HCT116 (cell line): ENCODE data around the gene DMD. TPM values are rescaled to one million over a fixed set of nuclear protein-coding genes. Genes with fewer than 3 reads are reported as not detected.

ENCODE experiments used
- ATAC-seq: fragments of 200-7000 bp; cut with Tn5 transposase; 2 replicates; pipeline ENCODE4 v1.9.1; 2020; ENCODE audit warnings: mild to moderate bottlenecking, moderate library complexity
- BruUV-seq: library from RNA; stranded (reverse); fragments of 400-500 nt; replicated peaks from 2 replicates; lab custom pipeline; 2021; lab: Mats Ljungman, UMichigan
- CTCF ChIA-PET: fragments of 300-600 bp; sonication (Branson Sonifier 250); formaldehyde crosslinking; loops from one replicate; lab custom pipeline; 2021; ENCODE audit warnings: antibody characterized with exemption; lab: Charles Lee
- POLR2A ChIA-PET: fragments of 300-600, 350-600 bp; sonication (Branson Sonifier 250); formaldehyde crosslinking; loops from one replicate; lab custom pipeline; 2021; ENCODE audit warnings: antibody characterized with exemption; lab: Charles Lee
- RAD21 ChIA-PET, 2 experiments: fragments of 300-600 bp; sonication (Branson Sonifier 250); formaldehyde crosslinking; loops; one replicate each; lab custom pipeline; 2023; ENCODE audit warnings: low total read pairs in 2 of 2; ENCODE audit not compliant: uncharacterized antibody in 2 of 2, unreplicated experiment in 2 of 2, low non-redundant PET in 1 of 2; lab: Charles Lee
- DNase-seq: peaks from one replicate; pipeline ENCODE4 v3.0.0-alpha.2; 2010; ENCODE audit warnings: low read depth, low spot score
- H2AFZ ChIP-seq: fragments of 200-600 bp; shearing (Covaris generic), sonication (generic); 2 replicates; pipeline ENCODE4 v1.6.1; 2017; ENCODE audit warnings: low read depth, mixed run types, mixed read lengths, antibody characterized with exemption, low read length; ENCODE audit not compliant: poor library complexity, severe bottlenecking
- H3K27ac ChIP-seq: 2 replicates; pipeline ENCODE4 v1.5.1; 2012; ENCODE audit warnings: low read depth, low read length
- H3K27me3 ChIP-seq: fragments of 200-600 bp; sonication (generic); 2 replicates; pipeline ENCODE4 v1.6.1; 2016; ENCODE audit warnings: mixed run types, low read length, mixed read lengths; ENCODE audit not compliant: insufficient read depth
- H3K36me3 ChIP-seq, 2 experiments: fragments of 200-500 bp in 1 of 2; fragments of 200-600 bp in 1 of 2; sonication (Bioruptor generic) in 1 of 2; sonication (generic) in 1 of 2; 2 replicates each; pipeline versions ENCODE4 v1.5.1 to v1.6.1; 2014 to 2016; ENCODE audit warnings: low read length in 2 of 2, inconsistent platforms in 1 of 2, mixed read lengths in 1 of 2, mixed run types in 1 of 2; ENCODE audit not compliant: insufficient read depth in 2 of 2, control insufficient read depth in 1 of 2
- H3K4me1 ChIP-seq, 2 experiments: fragments of 200-600 bp in 1 of 2; sonication (generic) in 1 of 2; 2 replicates each; pipeline versions ENCODE4 v1.5.1 to v1.6.1; 2012 to 2017; ENCODE audit warnings: low read length in 2 of 2, inconsistent platforms in 1 of 2, mild to moderate bottlenecking in 1 of 2, mixed read lengths in 1 of 2, mixed run types in 1 of 2, moderate library complexity in 1 of 2; ENCODE audit not compliant: insufficient read depth in 2 of 2, control insufficient read depth in 1 of 2
- H3K4me2 ChIP-seq: fragments of 200-600 bp; sonication (generic); 2 replicates; pipeline ENCODE4 v1.6.1; 2017; ENCODE audit warnings: mixed run types, low read length, mixed read lengths
- H3K4me3 ChIP-seq, 2 experiments: fragments of 200-600 bp in 1 of 2; sonication (generic) in 1 of 2; replicated peaks in 1 of 2; 2 replicates each; pipeline ENCODE4 v1.5.1; 2011 to 2016; ENCODE audit warnings: low read length in 2 of 2, control low read depth in 1 of 2, low read depth in 1 of 2, mild to moderate bottlenecking in 1 of 2, mixed read lengths in 1 of 2, mixed run types in 1 of 2
- H3K79me2 ChIP-seq: fragments of 200-600 bp; sonication (generic); 2 replicates; pipeline ENCODE4 v1.6.1; 2017; ENCODE audit warnings: mild to moderate bottlenecking, mixed run types, low read length, moderate library complexity, mixed read lengths; ENCODE audit not compliant: insufficient read depth
- H3K9ac ChIP-seq: fragments of 200-600 bp; sonication (generic); 2 replicates; pipeline ENCODE4 v1.6.1; 2016; ENCODE audit warnings: low read length, mixed read lengths
- H3K9me2 ChIP-seq: fragments of 200-600 bp; sonication (generic), shearing (Covaris generic); 2 replicates; pipeline ENCODE4 v1.6.1; 2017; ENCODE audit warnings: mixed run types, mild to moderate bottlenecking, moderate library complexity; ENCODE audit not compliant: insufficient read depth
- H3K9me3 ChIP-seq, 2 experiments: fragments of 200-500 bp in 1 of 2; fragments of 200-600 bp in 1 of 2; sonication (Bioruptor generic) in 1 of 2; sonication (generic) in 1 of 2; 2 replicates each; pipeline ENCODE4 v1.6.1; 2014 to 2017; ENCODE audit warnings: low read length in 2 of 2, mixed read lengths in 2 of 2, inconsistent platforms in 1 of 2, low read depth in 1 of 2, mild to moderate bottlenecking in 1 of 2, mixed run types in 1 of 2, moderate library complexity in 1 of 2; ENCODE audit not compliant: control insufficient read depth in 1 of 2, insufficient read depth in 1 of 2
- H4K20me1 ChIP-seq: fragments of 200-600 bp; sonication (generic), shearing (Covaris generic); 2 replicates; pipeline ENCODE4 v1.6.1; 2017; ENCODE audit warnings: mixed run types, mild to moderate bottlenecking, moderate library complexity; ENCODE audit not compliant: insufficient read depth
- ATF3 ChIP-seq: IDR thresholded peaks from 2 replicates; pipeline ENCODE4 v1.6.1; 2012
- FOSL1 ChIP-seq: IDR thresholded peaks from 2 replicates; pipeline ENCODE4 v1.6.1; 2012; ENCODE audit warnings: low read depth
- JUND ChIP-seq: IDR thresholded peaks from 2 replicates; pipeline ENCODE4 v1.6.1; 2012
- RAD21 ChIP-seq: IDR thresholded peaks from 2 replicates; pipeline ENCODE4 v1.6.1; 2012; ENCODE audit warnings: low read depth, mild to moderate bottlenecking
- SRF ChIP-seq: IDR thresholded peaks from 2 replicates; pipeline ENCODE4 v1.6.1; 2012; ENCODE audit warnings: low read depth
- intact Hi-C: fragments of 100-400 bp; cut with micrococcal nuclease; formaldehyde crosslinking; loops from 2 replicates; pipeline ENCODE4 v1.10.0; 2022
- total RNA-seq: library from RNA; stranded (reverse); gene quantifications from one replicate; pipeline ENCODE4 v1.2.1, GENCODE V29; 2021; ENCODE audit not compliant: unreplicated experiment
- TF ChIP-seq, protein P1 (sequence below), 3 experiments: fragments of 200-600 bp in 1 of 3; sonication (generic) in 1 of 3; IDR thresholded peaks in 2 of 3; conservative IDR thresholded peaks in 1 of 3; 2 replicates each; pipeline ENCODE4 v1.5.1; 2012 to 2017; ENCODE audit warnings: low read depth in 2 of 3, low read length in 2 of 3, antibody characterized with exemption in 1 of 3, borderline replicate concordance in 1 of 3, control low read depth in 1 of 3, mild to moderate bottlenecking in 1 of 3, mixed read lengths in 1 of 3, mixed run types in 1 of 3, moderate library complexity in 1 of 3; ENCODE audit not compliant: insufficient read depth in 1 of 3
- TF ChIP-seq, protein P2 (sequence below): IDR thresholded peaks from 2 replicates; pipeline ENCODE4 v1.6.1; 2011; ENCODE audit warnings: mild to moderate bottlenecking, low read length, moderate library complexity; ENCODE audit not compliant: insufficient replicate concordance; ENCODE audit errors: extremely low read depth

DMD gene
- total RNA-seq, 1 experiment from 2014 or later = 0.05 TPM

- H3K4me1 ChIP-seq = no peaks in the 10 kb centered on the region
- DNase-seq (no peak), ATAC-seq (no peak)
- ChIA-PET RAD21 (no interaction called here), POLR2A (no interaction called here), CTCF (no interaction called here)
- no peak overlapping the region for H3K4me2 ChIP-seq
- H3K9me2 ChIP-seq = no peaks in the 10 kb centered on the region
- no peak overlapping the region for H3K27ac ChIP-seq
- no peaks in the 10 kb centered on the region for H3K27me3 ChIP-seq
- no peak for TF ChIP-seq SRF
- TF ChIP-seq, protein P1, sequence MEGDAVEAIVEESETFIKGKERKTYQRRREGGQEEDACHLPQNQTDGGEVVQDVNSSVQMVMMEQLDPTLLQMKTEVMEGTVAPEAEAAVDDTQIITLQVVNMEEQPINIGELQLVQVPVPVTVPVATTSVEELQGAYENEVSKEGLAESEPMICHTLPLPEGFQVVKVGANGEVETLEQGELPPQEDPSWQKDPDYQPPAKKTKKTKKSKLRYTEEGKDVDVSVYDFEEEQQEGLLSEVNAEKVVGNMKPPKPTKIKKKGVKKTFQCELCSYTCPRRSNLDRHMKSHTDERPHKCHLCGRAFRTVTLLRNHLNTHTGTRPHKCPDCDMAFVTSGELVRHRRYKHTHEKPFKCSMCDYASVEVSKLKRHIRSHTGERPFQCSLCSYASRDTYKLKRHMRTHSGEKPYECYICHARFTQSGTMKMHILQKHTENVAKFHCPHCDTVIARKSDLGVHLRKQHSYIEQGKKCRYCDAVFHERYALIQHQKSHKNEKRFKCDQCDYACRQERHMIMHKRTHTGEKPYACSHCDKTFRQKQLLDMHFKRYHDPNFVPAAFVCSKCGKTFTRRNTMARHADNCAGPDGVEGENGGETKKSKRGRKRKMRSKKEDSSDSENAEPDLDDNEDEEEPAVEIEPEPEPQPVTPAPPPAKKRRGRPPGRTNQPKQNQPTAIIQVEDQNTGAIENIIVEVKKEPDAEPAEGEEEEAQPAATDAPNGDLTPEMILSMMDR (IDR thresholded peaks at IDR 0.05 in 2 of 3, conservative IDR thresholded peaks at IDR 0.05 in 1 of 3; ENCODE audit: borderline replicate concordance in 1 of 3, insufficient read depth in 1 of 3, low read depth in 2 of 3, low read length in 2 of 3) = no peak
- BruUV-seq = no TSS peak
- H2AFZ ChIP-seq = no peak overlapping the region
- no peak overlapping the region for H3K4me3 ChIP-seq
- no peaks in the 10 kb centered on the region for H3K36me3 ChIP-seq
- no peaks in the 10 kb centered on the region for H4K20me1 ChIP-seq
- no peak overlapping the region for H3K9ac ChIP-seq
- no peaks in the 10 kb centered on the region for H3K9me3 ChIP-seq
- intact Hi-C loops = no loop called here
- H3K79me2 ChIP-seq = no peaks in the 10 kb centered on the region
Measured at GRCh38 chrX:32985544-32985943, 225.8 kb downstream of the DMD start.

DNA sequence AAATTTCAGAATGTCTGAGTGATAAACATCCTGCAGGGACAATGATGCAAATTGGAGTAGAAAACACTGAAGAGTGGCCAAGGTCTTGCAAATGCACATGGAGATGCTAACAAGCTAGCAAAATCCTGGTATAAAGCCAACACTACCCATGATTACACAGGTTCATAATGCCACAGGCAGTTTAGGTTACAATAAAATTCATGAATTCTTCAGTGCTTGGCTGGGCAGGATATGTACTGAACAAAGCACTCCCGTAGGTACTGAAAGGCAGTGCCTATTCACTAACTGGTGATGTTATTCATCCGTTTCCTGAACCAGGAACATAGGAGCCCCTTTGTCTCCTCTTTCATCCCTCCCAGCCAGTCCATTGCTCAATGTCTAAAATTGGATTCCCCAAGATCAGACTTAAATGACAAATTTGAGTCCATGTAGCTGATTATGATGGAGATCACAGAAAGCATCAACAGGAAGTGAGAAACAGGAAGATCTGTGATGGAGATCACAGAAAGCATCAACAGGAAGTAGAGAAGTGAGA lies 244.5 kb downstream of the DMD start:
- no peak for DNase-seq
- H4K20me1 ChIP-seq = no peaks in the 10 kb centered on the region
- no peak overlapping the region for H3K4me3 ChIP-seq
- no TSS peak for BruUV-seq
- TF ChIP-seq, protein P1 (IDR thresholded peaks at IDR 0.05 in 2 of 3, conservative IDR thresholded peaks at IDR 0.05 in 1 of 3; ENCODE audit: borderline replicate concordance in 1 of 3, insufficient read depth in 1 of 3, low read depth in 2 of 3, low read length in 2 of 3) = no peak
- TF ChIP-seq SRF (no peak), ATF3 (no peak), FOSL1 (no peak), RAD21 (no peak), JUND (no peak)
- TF ChIP-seq, protein P2, sequence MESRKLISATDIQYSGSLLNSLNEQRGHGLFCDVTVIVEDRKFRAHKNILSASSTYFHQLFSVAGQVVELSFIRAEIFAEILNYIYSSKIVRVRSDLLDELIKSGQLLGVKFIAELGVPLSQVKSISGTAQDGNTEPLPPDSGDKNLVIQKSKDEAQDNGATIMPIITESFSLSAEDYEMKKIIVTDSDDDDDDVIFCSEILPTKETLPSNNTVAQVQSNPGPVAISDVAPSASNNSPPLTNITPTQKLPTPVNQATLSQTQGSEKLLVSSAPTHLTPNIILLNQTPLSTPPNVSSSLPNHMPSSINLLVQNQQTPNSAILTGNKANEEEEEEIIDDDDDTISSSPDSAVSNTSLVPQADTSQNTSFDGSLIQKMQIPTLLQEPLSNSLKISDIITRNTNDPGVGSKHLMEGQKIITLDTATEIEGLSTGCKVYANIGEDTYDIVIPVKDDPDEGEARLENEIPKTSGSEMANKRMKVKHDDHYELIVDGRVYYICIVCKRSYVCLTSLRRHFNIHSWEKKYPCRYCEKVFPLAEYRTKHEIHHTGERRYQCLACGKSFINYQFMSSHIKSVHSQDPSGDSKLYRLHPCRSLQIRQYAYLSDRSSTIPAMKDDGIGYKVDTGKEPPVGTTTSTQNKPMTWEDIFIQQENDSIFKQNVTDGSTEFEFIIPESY = no peak
- H3K9ac ChIP-seq = no peak overlapping the region
- POLR2A ChIA-PET = no interaction called here
- intact Hi-C loops = no loop called here
- H3K9me2 ChIP-seq = no peaks in the 10 kb centered on the region
- RAD21 ChIA-PET = no interaction called here
- no peak overlapping the region for H2AFZ ChIP-seq
- no peaks in the 10 kb centered on the region for H3K79me2 ChIP-seq
- CTCF ChIA-PET = no interaction called here
- H3K4me2 ChIP-seq = no peak overlapping the region
- H3K36me3 ChIP-seq = no peaks in the 10 kb centered on the region
- H3K9me3 ChIP-seq = no peaks in the 10 kb centered on the region
- no peaks in the 10 kb centered on the region for H3K4me1 ChIP-seq
- no peaks in the 10 kb centered on the region for H3K27me3 ChIP-seq
- H3K27ac ChIP-seq = no peak overlapping the region
- no peak for ATAC-seq
